NCI-H748 treated with DMSO at 0.1 percent for 48 hours (cell line): ENCODE data around the gene C1orf232.

Experiments
- DNase-seq: peaks from one replicate; lab custom pipeline; 2025; lab: John Stamatoyannopoulos, UW

C1orf232 gene

DNA sequence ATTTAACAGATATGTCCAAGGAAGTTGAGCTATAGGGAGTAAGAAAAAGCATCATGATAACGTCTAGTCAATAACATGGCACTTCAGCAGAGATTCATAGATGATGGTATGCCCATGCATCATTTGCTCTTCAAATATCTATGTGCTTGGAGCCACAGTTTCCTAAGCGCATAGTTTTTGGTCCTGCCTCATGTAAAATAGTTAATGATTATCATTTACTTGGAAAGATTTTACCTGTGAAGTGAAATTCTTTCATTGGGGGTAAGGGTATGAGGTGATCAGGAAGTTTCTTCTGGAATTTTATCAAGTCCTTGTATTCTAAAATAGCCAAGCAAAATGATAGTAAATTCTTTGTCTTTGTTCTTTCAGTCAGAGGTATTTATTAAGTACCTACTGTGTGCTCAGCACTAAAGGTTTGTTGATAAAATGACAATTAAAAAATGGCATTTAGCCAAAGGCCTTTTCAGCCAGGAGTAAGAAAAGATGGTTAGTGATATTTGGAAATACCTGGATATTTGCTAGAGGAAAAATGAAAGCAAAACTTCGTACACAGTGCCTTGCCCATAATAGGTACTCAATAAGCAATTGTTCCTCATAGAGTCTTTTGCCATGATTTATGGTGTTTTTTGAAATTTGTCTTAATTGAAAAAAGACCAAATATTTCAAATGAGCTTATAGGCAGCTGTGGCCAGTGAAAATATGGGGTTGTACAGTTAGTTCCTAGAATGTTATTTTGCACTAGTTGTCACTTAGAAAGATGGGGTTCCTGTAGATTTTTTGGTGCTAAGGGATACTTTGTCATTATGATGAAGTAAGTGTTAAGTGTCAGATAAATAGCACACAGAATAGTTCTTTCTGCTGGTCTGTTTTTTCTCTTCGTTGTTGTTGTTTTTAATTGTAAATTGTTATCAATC, 44.1 kb downstream of the C1orf232 start:
- no peak for DNase-seq

DNA sequence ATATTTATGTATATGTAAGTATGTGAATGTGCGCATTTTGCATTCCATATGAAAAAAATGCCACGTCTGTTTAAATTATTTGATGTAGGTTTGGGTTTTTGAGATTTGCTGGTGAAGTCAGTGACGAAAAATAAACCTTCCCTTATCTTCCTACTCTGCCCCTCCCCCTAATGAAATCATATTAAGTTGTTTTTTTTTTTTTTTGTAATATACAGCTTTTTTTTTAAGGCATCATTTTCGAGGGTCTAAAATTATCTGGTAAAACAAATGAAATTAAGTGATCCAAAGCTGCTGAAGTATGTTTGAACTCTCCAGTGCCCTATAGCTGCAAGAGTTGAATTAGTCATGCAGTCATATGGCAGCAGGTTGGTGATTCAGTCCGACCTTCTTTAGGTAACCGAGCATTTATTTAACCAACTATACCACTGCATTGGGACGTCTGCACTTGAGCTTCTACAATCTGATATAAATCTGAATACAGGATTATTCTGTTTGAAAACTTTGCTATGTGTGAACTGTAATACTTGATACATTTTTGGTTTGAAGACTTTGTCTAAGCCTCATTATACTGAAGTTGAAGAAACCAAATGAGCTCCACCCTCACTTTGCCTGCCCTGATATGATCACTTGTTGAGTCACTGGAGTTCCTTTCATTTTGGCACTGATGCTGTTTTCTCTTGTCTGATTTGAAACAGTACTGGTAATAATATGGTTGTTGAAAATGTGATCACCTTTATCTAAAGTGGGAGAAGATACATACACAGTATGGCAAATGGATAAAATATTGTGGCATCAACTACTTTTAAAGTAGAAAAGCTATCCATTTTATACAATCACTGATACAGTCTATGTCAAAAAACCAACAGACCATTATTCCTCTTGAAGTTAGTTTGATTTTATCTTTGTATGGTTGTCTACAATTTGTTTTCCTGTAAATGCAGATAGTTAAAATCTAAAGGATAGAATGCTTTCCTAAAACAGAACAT, 45.5 kb downstream of the C1orf232 start:
- DNase-seq = no peak

DNA sequence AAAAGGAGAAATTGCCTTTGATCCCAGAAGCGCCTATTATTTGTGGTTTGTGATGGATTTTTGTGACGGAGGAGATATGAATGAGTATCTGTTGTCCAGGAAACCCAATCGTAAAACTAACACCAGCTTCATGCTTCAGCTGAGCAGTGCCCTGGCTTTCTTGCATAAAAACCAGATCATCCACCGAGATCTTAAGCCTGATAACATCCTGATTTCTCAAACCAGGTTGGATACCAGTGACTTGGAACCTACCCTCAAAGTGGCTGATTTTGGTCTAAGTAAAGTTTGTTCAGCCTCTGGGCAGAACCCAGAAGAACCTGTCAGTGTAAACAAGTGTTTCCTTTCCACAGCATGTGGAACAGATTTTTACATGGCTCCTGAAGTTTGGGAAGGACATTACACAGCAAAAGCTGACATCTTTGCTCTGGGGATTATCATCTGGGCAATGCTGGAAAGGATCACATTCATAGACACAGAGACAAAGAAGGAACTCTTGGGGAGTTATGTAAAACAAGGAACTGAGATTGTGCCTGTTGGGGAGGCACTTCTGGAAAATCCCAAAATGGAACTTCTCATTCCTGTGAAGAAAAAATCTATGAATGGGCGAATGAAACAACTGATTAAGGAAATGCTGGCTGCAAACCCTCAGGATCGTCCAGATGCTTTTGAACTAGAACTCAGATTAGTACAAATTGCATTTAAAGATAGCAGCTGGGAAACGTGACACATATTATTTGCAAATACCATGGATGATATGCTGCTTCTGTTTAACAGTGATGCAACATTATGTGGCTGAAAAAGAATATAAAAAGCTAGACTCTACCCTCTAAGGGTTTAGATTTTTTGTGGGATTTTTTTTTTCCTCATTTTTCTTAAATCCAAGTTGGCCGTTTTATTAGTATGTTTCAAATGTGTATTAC, 46.6 kb downstream of the C1orf232 start:
- DNase-seq = no peak

- DNase-seq = no peak
Measured at GRCh38 chr1:26119892-26120608, 48.7 kb downstream of the C1orf232 start.

GRCh38 chr1:26114165-26114927, 54.4 kb downstream of the C1orf232 start:
- no peak for DNase-seq
